ENCODE results near the gene SPTA1. TPM values are rescaled to one million over a fixed set of nuclear protein-coding genes. Genes with fewer than 3 reads are reported as not detected.

Gene SPTA1
- total and polyA plus RNA-seq, 2 of the 8 experiments (the other 6 are each of a cell fraction or from before 2014, with no cell fraction given): not detected

DNA sequence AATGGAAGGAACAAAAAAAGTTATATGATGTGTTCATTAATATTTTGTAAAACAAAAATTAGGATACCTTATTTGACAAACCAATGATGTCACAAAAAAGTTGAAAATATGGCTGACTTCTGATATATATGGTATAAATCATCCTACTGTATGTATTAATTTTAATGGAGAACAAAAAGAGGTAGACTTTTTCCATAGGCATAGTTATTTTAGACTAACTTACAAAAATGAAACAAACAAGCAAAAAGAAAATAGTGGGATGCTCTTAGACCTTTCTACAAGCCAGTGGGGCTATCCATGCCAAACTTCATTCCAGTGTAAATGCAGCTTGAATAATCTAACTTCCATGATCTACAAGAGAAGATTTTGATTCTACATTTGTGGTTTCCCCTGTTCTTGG lies 522 bp upstream of the SPTA1 start:
- H2BK20ac ChIP-seq (ENCODE audit: low read length): no peak overlapping the region
- no peak overlapping the region for H3K4me2 ChIP-seq (ENCODE audit: insufficient read depth in 1 of 2, low read depth in 2 of 2, low read length in 2 of 2)
- FAIRE-seq (no peak), DNase-seq (ENCODE audit: low read depth in 1 of 2, low spot score in 2 of 2) (no peak)
- H2BK120ac ChIP-seq (replicated peaks; ENCODE audit: low read depth, low read length): no peak overlapping the region
- no peak overlapping the region for H2AK5ac ChIP-seq (ENCODE audit: low read depth, low read length)
- H4K5ac ChIP-seq (ENCODE audit: insufficient read length, low read depth, low read length): no peak overlapping the region
- no peak overlapping the region for H4K8ac ChIP-seq (ENCODE audit: extremely low read depth, insufficient read depth, low read length)
- H3K18ac ChIP-seq (ENCODE audit: extremely low read depth, low read length): no peak overlapping the region
- H3K36me3 ChIP-seq (ENCODE audit: control insufficient read depth in 2 of 4, insufficient read depth in 4 of 4, low read length in 3 of 4): no peaks in the 10 kb centered on the region
- H3K4me1 ChIP-seq (replicated peaks in 1 of 4; ENCODE audit: control insufficient read depth in 3 of 4, insufficient read depth in 4 of 4, low read length in 3 of 4): no peaks in the 10 kb centered on the region
- no peak overlapping the region for H3K23ac ChIP-seq (ENCODE audit: insufficient read length)
- H2BK5ac ChIP-seq (ENCODE audit: low read depth, low read length): no peak overlapping the region
- no peak overlapping the region for H4K91ac ChIP-seq (replicated peaks; ENCODE audit: insufficient read length, low read length)
- no peak overlapping the region for H3K9ac ChIP-seq (replicated peaks in 1 of 4; ENCODE audit: extremely low read depth in 1 of 4, low read depth in 3 of 4, low read length in 3 of 4)
- H3K79me1 ChIP-seq (ENCODE audit: low read depth, low read length): no peaks in the 10 kb centered on the region
- H2AFZ ChIP-seq (ENCODE audit: low read length): no peak overlapping the region
- no peaks in the 10 kb centered on the region for H3K79me2 ChIP-seq (ENCODE audit: control insufficient read depth in 1 of 2, insufficient read depth in 2 of 2, low read length in 2 of 2)
- H3K9me3 ChIP-seq (ENCODE audit: insufficient read depth in 2 of 2, low read depth in 1 of 2, low read length in 1 of 2): no peaks in the 10 kb centered on the region
- H2BK15ac ChIP-seq (ENCODE audit: low read length): no peak overlapping the region
- no peaks in the 10 kb centered on the region for H4K20me1 ChIP-seq (replicated peaks in 1 of 2; ENCODE audit: control insufficient read depth in 1 of 2, insufficient read depth in 2 of 2, low read length in 2 of 2)
- POLR2A ChIA-PET (ENCODE audit: partially characterized antibody): no interaction called here
- H3K56ac ChIP-seq (replicated peaks; ENCODE audit: insufficient read length, low read depth, low read length): no peak overlapping the region
- TF ChIP-seq, protein P1, sequence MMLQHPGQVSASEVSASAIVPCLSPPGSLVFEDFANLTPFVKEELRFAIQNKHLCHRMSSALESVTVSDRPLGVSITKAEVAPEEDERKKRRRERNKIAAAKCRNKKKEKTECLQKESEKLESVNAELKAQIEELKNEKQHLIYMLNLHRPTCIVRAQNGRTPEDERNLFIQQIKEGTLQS (IDR thresholded peaks at IDR 0.05; ENCODE audit: insufficient read depth, low read depth, low read length): no peak
- TF ChIP-seq GTF2F1 (IDR thresholded peaks at IDR 0.05; ENCODE audit: borderline replicate concordance, low read depth, low read length) (no peak), GABPA (IDR thresholded peaks at IDR 0.05; ENCODE audit: borderline replicate concordance, insufficient read depth, low read length) (no peak)
- H3K4ac ChIP-seq (replicated peaks; ENCODE audit: insufficient read length, low read depth, low read length): no peak overlapping the region
- H3K27ac ChIP-seq (ENCODE audit: low read depth, low read length): no peak overlapping the region
- no peak overlapping the region for H2BK12ac ChIP-seq (ENCODE audit: low read depth, low read length)
- no peak overlapping the region for H3K14ac ChIP-seq (ENCODE audit: insufficient read length)
- no peaks in the 10 kb centered on the region for H3K23me2 ChIP-seq (ENCODE audit: low read depth, low read length)
- CTCF ChIA-PET (ENCODE audit: partially characterized antibody): no interaction called here
- no peaks in the 10 kb centered on the region for H3K27me3 ChIP-seq (replicated peaks in 1 of 4; ENCODE audit: control insufficient read depth in 3 of 4, extremely low read depth in 1 of 4, insufficient read depth in 3 of 4, low read length in 3 of 4)
- no peak overlapping the region for H3K4me3 ChIP-seq (ENCODE audit: extremely low read depth in 1 of 4, insufficient read depth in 2 of 4, low read depth in 3 of 4, low read length in 4 of 4)
